GM13976 (cell line): ENCODE results near the gene TMOD1.

ENCODE experiments used
- DNase-seq: peaks from one replicate; pipeline ENCODE4 v3.0.0; 2012; ENCODE audit warnings: low spot score
- CTCF ChIP-seq: IDR thresholded peaks from 2 replicates; pipeline ENCODE4 v1.5.1; 2012; ENCODE audit warnings: borderline replicate concordance, mild to moderate bottlenecking; ENCODE audit not compliant: insufficient read depth; ENCODE audit errors: extremely low read depth, missing control alignments, control extremely low read depth
- in situ Hi-C: fragments of 300-500 bp; cut with MboI; formaldehyde crosslinking; loops from one replicate; pipeline ENCODE4 v1.12.0; 2022; ENCODE audit warnings: low sequenced_read_pairs, mixed read lengths, inconsistent platforms; ENCODE audit not compliant: unreplicated experiment

Gene TMOD1

GRCh38 chr9:97534185-97534584 is 32.7 kb downstream of the TMOD1 start:
- DNase-seq = no peak
- in situ Hi-C loops = no loop called here
- TF ChIP-seq CTCF = no peak

GRCh38 chr9:97534961-97535594 is 33.6 kb downstream of the TMOD1 start:
- no peak for TF ChIP-seq CTCF
- in situ Hi-C loops = no loop called here

GRCh38 chr9:97535771-97536170 is 34.3 kb downstream of the TMOD1 start:
- in situ Hi-C loops = no loop called here
- no peak for DNase-seq
- TF ChIP-seq CTCF = no peak

More at GRCh38 chr9:97534961-97535594, 33.6 kb downstream of the TMOD1 start:
- DNase-seq = no peak

GRCh38 chr9:97536480-97536879 is 35.0 kb downstream of the TMOD1 start:
- TF ChIP-seq CTCF = no peak
- in situ Hi-C loops = no loop called here
- DNase-seq = no peak

- in situ Hi-C loops = no loop called here
- TF ChIP-seq CTCF = no peak
- no peak for DNase-seq
Measured at GRCh38 chr9:97543561-97543960, 42.1 kb downstream of the TMOD1 start.

- no peak for TF ChIP-seq CTCF
Measured at GRCh38 chr9:97545486-97545885, 44.0 kb downstream of the TMOD1 start.

More at GRCh38 chr9:97545486-97545885, 44.0 kb downstream of the TMOD1 start:
- in situ Hi-C loops = no loop called here
- DNase-seq = no peak
